GM12878 (cell line): ENCODE results near the gene ATP5PB. TPM values are rescaled to one million over a fixed set of nuclear protein-coding genes. Genes with fewer than 3 reads are reported as not detected.

ENCODE experiments used
- ATAC-seq: fragments of 200-7000 bp; cut with Tn5 transposase; 3 replicates; pipeline ENCODE4 v1.9.1; 2020; ENCODE audit warnings: mild to moderate bottlenecking, moderate library complexity
- BruUV-seq: library from RNA; stranded (reverse); fragments of 400-500 nt; replicated peaks from 2 replicates; lab custom pipeline; 2021; lab: Mats Ljungman, UMichigan
- CTCF ChIA-PET: fragments of 300-600 bp; sonication (Branson Sonifier 250); formaldehyde crosslinking; extraction: SDS; loops from one replicate; lab custom pipeline; 2021; ENCODE audit warnings: inconsistent platforms; lab: Yijun Ruan, JAX
- POLR2A ChIA-PET: fragments of 350-600 bp; formaldehyde crosslinking; extraction: SDS; loops from one replicate; lab custom pipeline; 2021; ENCODE audit warnings: inconsistent platforms; lab: Charles Lee
- RAD21 ChIA-PET: fragments of 300-600 bp; sonication (Branson Sonifier 250); formaldehyde crosslinking; loops from one replicate; lab custom pipeline; 2023; ENCODE audit warnings: antibody characterized with exemption; ENCODE audit not compliant: unreplicated experiment; lab: Charles Lee
- SMC1A ChIA-PET: fragments of 300-600 bp; sonication (Branson Sonifier 250); formaldehyde crosslinking; loops from one replicate; lab custom pipeline; 2023; ENCODE audit not compliant: unreplicated experiment, uncharacterized antibody; lab: Charles Lee
- DNase-seq: peaks from one replicate; pipeline ENCODE4 v3.0.0-alpha.2; 2011; ENCODE audit warnings: low read depth, low spot score
- FAIRE-seq: peaks from 3 replicates; lab custom pipeline; 2011; peaks lifted over from hg19 to GRCh38; lab: Jason Lieb, UNC
- H2AFZ ChIP-seq: 2 replicates; pipeline ENCODE4 v1.6.0; 2011; ENCODE audit warnings: low read depth, low read length, control low read depth; ENCODE audit not compliant: control insufficient read depth
- H3K27ac ChIP-seq: 2 replicates; pipeline ENCODE4 v1.5.1; 2011; ENCODE audit warnings: control low read depth; ENCODE audit not compliant: control insufficient read depth, insufficient read depth
- H3K27me3 ChIP-seq, 2 experiments: replicated peaks in 1 of 2; 2 replicates each; pipeline versions ENCODE4 v1.6.0 to v1.6.1; 2011; ENCODE audit warnings: low read length in 1 of 2; ENCODE audit not compliant: control insufficient read depth in 2 of 2, insufficient read depth in 2 of 2
- H3K36me3 ChIP-seq, 2 experiments: 2 replicates each; pipeline ENCODE4 v1.5.1; 2011; ENCODE audit warnings: low read length in 1 of 2; ENCODE audit not compliant: control insufficient read depth in 2 of 2, insufficient read depth in 2 of 2
- H3K4me1 ChIP-seq: 2 replicates; pipeline ENCODE4 v1.6.1; 2011; ENCODE audit warnings: mild to moderate bottlenecking, low read length, moderate library complexity, mixed read lengths; ENCODE audit not compliant: control insufficient read depth, insufficient read depth
- H3K4me2 ChIP-seq: 2 replicates; pipeline ENCODE4 v1.6.0; 2011; ENCODE audit warnings: control low read depth; ENCODE audit not compliant: control insufficient read depth, insufficient read depth
- H3K4me3 ChIP-seq: fragments of 200-600 bp; sonication (generic); 2 replicates; pipeline ENCODE4 v1.5.1; 2016
- H3K79me2 ChIP-seq: 2 replicates; pipeline ENCODE4 v1.6.0; 2011; ENCODE audit warnings: low read length; ENCODE audit not compliant: control insufficient read depth, insufficient read depth
- H3K9ac ChIP-seq: 2 replicates; pipeline ENCODE4 v1.8.0; 2011; ENCODE audit warnings: low read length, control low read depth, mixed read lengths; ENCODE audit not compliant: control insufficient read depth, insufficient read depth
- H3K9me3 ChIP-seq: replicated peaks from 3 replicates; pipeline ENCODE4 v1.5.1; 2011; ENCODE audit warnings: mild to moderate bottlenecking, low read length; ENCODE audit not compliant: control insufficient read depth, insufficient read depth
- H4K20me1 ChIP-seq: 2 replicates; pipeline ENCODE4 v1.6.0; 2011; ENCODE audit not compliant: control insufficient read depth, insufficient read depth
- ATF7 ChIP-seq: fragments of 450-650 bp; IDR thresholded peaks from 2 replicates; pipeline ENCODE4 v1.6.1; 2016; ENCODE audit warnings: low read depth, mild to moderate bottlenecking
- BCL11A ChIP-seq: IDR thresholded peaks from 2 replicates; pipeline ENCODE4 v1.6.1; 2011; ENCODE audit warnings: low read depth, low read length
- BRCA1 ChIP-seq: IDR thresholded peaks from 2 replicates; pipeline ENCODE4 v1.6.1; 2011; ENCODE audit warnings: low read depth, low read length, improper control_type of control experiment
- CBX5 ChIP-seq: sonication (generic); IDR thresholded peaks from 2 replicates; pipeline ENCODE4 v1.6.1; 2016; ENCODE audit warnings: low read depth, moderate library complexity, mild to moderate bottlenecking, inconsistent platforms
- CREM ChIP-seq: IDR thresholded peaks from 2 replicates; pipeline ENCODE4 v1.6.1; 2014; ENCODE audit warnings: antibody characterized with exemption, low read depth
- IRF4 ChIP-seq: IDR thresholded peaks from 2 replicates; pipeline ENCODE4 v1.6.1; 2011; ENCODE audit warnings: low read depth, low read length
- POLR2A ChIP-seq: IDR thresholded peaks from 2 replicates; pipeline ENCODE4 v1.6.1; 2011; ENCODE audit warnings: low read depth, mild to moderate bottlenecking, low read length
- PRDM15 ChIP-seq: fragments of 450-650 bp; formaldehyde crosslinking; IDR thresholded peaks from 2 replicates; pipeline ENCODE4 v1.4.0; 2020; ENCODE audit warnings: mild to moderate bottlenecking, moderate library complexity
- RELA ChIP-seq: fragments of 450-650 bp; IDR thresholded peaks from 2 replicates; pipeline ENCODE4 v1.8.0; 2014; ENCODE audit warnings: borderline replicate concordance; ENCODE audit not compliant: partially characterized antibody
- SPI1 ChIP-seq: IDR thresholded peaks from 2 replicates; pipeline ENCODE4 v1.6.1; 2011; ENCODE audit warnings: low read depth, mild to moderate bottlenecking, low read length, moderate library complexity, borderline replicate concordance; ENCODE audit not compliant: insufficient read depth
- TARDBP ChIP-seq: IDR thresholded peaks from 2 replicates; pipeline ENCODE4 v1.6.1; 2016; ENCODE audit warnings: borderline replicate concordance
- WGBS: methylation state at CpG from one replicate; pipeline ENCODE4 v1.1.6; 2016; ENCODE audit warnings: low lambda C conversion rate; ENCODE audit not compliant: insufficient replicate concordance, insufficient coverage; ENCODE audit errors: missing lambda C conversion rate; 5-methylcytosine and 5-hydroxymethylcytosine counted together
- in situ Hi-C: fragments of 300-500 bp; cut with MboI; formaldehyde crosslinking; loops from 9 replicates; pipeline ENCODE4 v1.14.3; 2018; ENCODE audit warnings: mixed read lengths
- intact Hi-C: fragments of 100-400 bp; cut with micrococcal nuclease; formaldehyde crosslinking; loops from one replicate; pipeline ENCODE4 v1.14.2; 2022; ENCODE audit not compliant: unreplicated experiment
- polyA plus RNA-seq, 11 experiments: library from polyadenylated mRNA; depleted of rRNA in 4 of 11; unstranded in 6 of 11; stranded (reverse) in 5 of 11; fragments of >200 nt; fragmentation: Nextera tagmentation in 4 of 11; fragmentation: Illumina TruSeq in 1 of 11; extraction: Ambion mirVana in 4 of 11; extraction: Trizol in 1 of 11; gene quantifications; 1 replicate in 1 of 11; 2 replicates in 10 of 11; pipeline versions ENCODE4 v1.2.1 to v1.2.3, GENCODE V29; 2011 to 2016; ENCODE audit warnings: inconsistent platforms in 2 of 11, missing spikeins in 2 of 11, low read depth in 1 of 11
- total RNA-seq, 4 experiments: library from RNA; depleted of rRNA in 3 of 4; stranded (reverse); fragments of >200 nt in 3 of 4; fragmentation: Illumina TruSeq in 1 of 4; extraction: Trizol in 1 of 4; gene quantifications; 2 replicates each; pipeline versions ENCODE4 v1.2.1 to v1.2.3, GENCODE V29; 2013 to 2021

ATP5PB gene
- total and polyA plus RNA-seq, 10 of the 15 experiments (the other 5 are each of a cell fraction or from before 2014, with no cell fraction given), result 380 to 1,760 (median 677) TPM

GRCh38 chr1:111504097-111504496, 54.8 kb downstream of the ATP5PB start:
- Histone ChIP-seq H3K79me2 (peaks cover 2% of the 10 kb centered on the region; the same call in 1 of the 2 replicates), H2AFZ (peak overlapping the region; percentile 76), H3K4me3 (no peak overlapping the region), H3K4me2 (peak overlapping the region; percentile 80; the same call in 1 of the 2 replicates), H3K9ac (no peak overlapping the region), H3K27ac (no peak overlapping the region), H3K27me3 (no peaks in the 10 kb centered on the region), H4K20me1 (no peaks in the 10 kb centered on the region)
- ATAC-seq, result no peak
- CTCF ChIA-PET, result interaction anchor here (0.5 to 2.0 kb wide), 5 partner anchors 18 to 911 kb away, joined by 3 to 9 read pairs (median 4); no protein-coding TSS in a partner anchor
- 53% methylated on average over 6 of the region's 6 CpGs for WGBS
- intact Hi-C loops (no loop called here), in situ Hi-C loops (loop anchor here (10.0 kb wide), 1 partner anchor 251 kb away; the partner anchor contains the start of gene DDX20)
- no TSS peak for BruUV-seq
- SMC1A ChIA-PET, result interaction anchor here (0.8 to 1.4 kb wide), 6 partner anchors 14 to 258 kb away, joined by 3 read pairs; no protein-coding TSS in a partner anchor
- TF ChIP-seq POLR2A (no peak), CBX5 (no peak), ATF7 (no peak), BCL11A (no peak), RELA (no peak), IRF4 (no peak), PRDM15 (CRISPR knock-in tag) (no peak), SPI1 (no peak), CREM (no peak), BRCA1 (no peak), TARDBP (no peak)
- TF ChIP-seq, all 136 proteins: peak for 0
- ChIA-PET RAD21 (interaction anchor here (0.8 to 1.6 kb wide), 3 partner anchors 22 to 211 kb away, joined by 3 to 7 read pairs (median 3); no protein-coding TSS in a partner anchor), POLR2A (interaction anchor here (0.6 kb wide), 1 partner anchor 198 kb away, joined by 5 read pairs; no protein-coding TSS in a partner anchor)
- Histone ChIP-seq H3K9me3 (no peaks in the 10 kb centered on the region; the same call in 2 of the 3 replicates), H3K36me3 (no peaks in the 10 kb centered on the region), H3K4me1 (peaks cover 57% of the 10 kb centered on the region)
- DNase-seq (no peak), FAIRE-seq (no peak)
